Stimulated activated CD8-positive, alpha-beta memory T cell treated with anti-CD3 and anti-CD28 coated beads, Interleukin-2, amount 100 ng/mL, for 48 hours (primary cell): ENCODE measurements around the gene TMEM50B.
"Not testable (repeated sequence)": the region's sequence is repeated elsewhere in the genome, so short reads cannot be mapped to it uniquely, and the experiment has no call there.

Source experiments
- DNase-seq, 2 donors: peaks; one replicate each; pipeline ENCODE4 v3.0.0-alpha.2; 2020; ENCODE audit warnings: low read depth in 2 of 2

Gene TMEM50B

GRCh38 chr21:33478182-33478581 is 1.6 kb downstream of the TMEM50B start:
- no peak for DNase-seq

- DNase-seq, result no peak
These were observed 2.7 kb downstream of the TMEM50B start for GRCh38 chr21:33477066-33477465.

GRCh38 chr21:33473344-33473743 is 6.4 kb downstream of the TMEM50B start:
- no peak for DNase-seq

GRCh38 chr21:33470701-33471100 is 9.1 kb downstream of the TMEM50B start:
- DNase-seq, result no peak

- not testable (repeated sequence) for DNase-seq
These were observed 10.6 kb downstream of the TMEM50B start for GRCh38 chr21:33469183-33469582.

- no peak for DNase-seq
These were observed 18.1 kb downstream of the TMEM50B start for GRCh38 chr21:33461538-33462250.

- no peak for DNase-seq
These were observed 20.9 kb downstream of the TMEM50B start for GRCh38 chr21:33458861-33459260.

GRCh38 chr21:33455686-33456446 is 23.9 kb downstream of the TMEM50B start:
- DNase-seq, result no peak

- DNase-seq, result no peak
These were observed 27.4 kb downstream of the TMEM50B start for GRCh38 chr21:33452362-33452761.

GRCh38 chr21:33451634-33452071 is 28.1 kb downstream of the TMEM50B start:
- DNase-seq, result no peak

GRCh38 chr21:33449616-33450015 is 30.2 kb downstream of the TMEM50B start:
- DNase-seq, result no peak

- DNase-seq, result not testable (repeated sequence)
These were observed 33.2 kb downstream of the TMEM50B start for GRCh38 chr21:33446620-33447019.

GRCh38 chr21:33444499-33444898 is 35.3 kb downstream of the TMEM50B start:
- DNase-seq, result no peak

GRCh38 chr21:33443194-33443593 is 36.6 kb downstream of the TMEM50B start:
- DNase-seq, result no peak

- DNase-seq, result no peak
These were observed 38.0 kb downstream of the TMEM50B start for GRCh38 chr21:33441489-33442477.

- DNase-seq, result no peak
These were observed 42.6 kb downstream of the TMEM50B start for GRCh38 chr21:33437140-33437539.

GRCh38 chr21:33434770-33435360 is 44.9 kb downstream of the TMEM50B start:
- DNase-seq, result peak in 1 of 2 donors; percentile 3

GRCh38 chr21:33433425-33434114 is 46.2 kb downstream of the TMEM50B start:
- no peak for DNase-seq

- DNase-seq, result no peak
These were observed 46.8 kb downstream of the TMEM50B start for GRCh38 chr21:33433001-33433400.

GRCh38 chr21:33432496-33432895 is 47.3 kb downstream of the TMEM50B start:
- no peak for DNase-seq

GRCh38 chr21:33430858-33431257 is 48.9 kb downstream of the TMEM50B start:
- no peak for DNase-seq
